ENCODE measurements around the gene ATAD5.

Gene ATAD5

GRCh38 chr17:30920282-30920681 lies 88.5 kb downstream of the ATAD5 start:
- in situ Hi-C loops (cut with MboI; ENCODE audit: low pct_unique_long_range_greater_than_20kb, low sequenced_read_pairs, unreplicated experiment), result no loop called here
- TF ChIP-seq CTCF (IDR thresholded peaks at IDR 0.05; ENCODE audit: extremely low read depth, insufficient read depth, missing control alignments), result no peak
- no peak for DNase-seq (ENCODE audit: low spot score)

GRCh38 chr17:30920683-30921543 lies 89.1 kb downstream of the ATAD5 start:
- TF ChIP-seq CTCF (IDR thresholded peaks at IDR 0.05; ENCODE audit: extremely low read depth, insufficient read depth, missing control alignments), result no peak
- in situ Hi-C loops (cut with MboI; ENCODE audit: low pct_unique_long_range_greater_than_20kb, low sequenced_read_pairs, unreplicated experiment), result no loop called here
- DNase-seq (ENCODE audit: low spot score), result no peak

- in situ Hi-C loops (cut with MboI; ENCODE audit: low pct_unique_long_range_greater_than_20kb, low sequenced_read_pairs, unreplicated experiment), result no loop called here
- DNase-seq (ENCODE audit: low spot score), result peak; percentile 65
- no peak for TF ChIP-seq CTCF (IDR thresholded peaks at IDR 0.05; ENCODE audit: extremely low read depth, insufficient read depth, missing control alignments)
These were observed 89.9 kb downstream of the ATAD5 start, which contains the start of gene ADAP2 for GRCh38 chr17:30921544-30922196. TSS of gene ADAP2 (plus strand) at chr17:30921945. CDS start at chr17:30922015, 70 bp downstream.

- TF ChIP-seq CTCF (IDR thresholded peaks at IDR 0.05; ENCODE audit: extremely low read depth, insufficient read depth, missing control alignments), result no peak
- in situ Hi-C loops (cut with MboI; ENCODE audit: low pct_unique_long_range_greater_than_20kb, low sequenced_read_pairs, unreplicated experiment), result no loop called here
- DNase-seq (ENCODE audit: low spot score), result peak; percentile 63
These were observed 90.7 kb downstream of the ATAD5 start for GRCh38 chr17:30922235-30923030.

GRCh38 chr17:30924341-30924740 lies 92.6 kb downstream of the ATAD5 start:
- DNase-seq (ENCODE audit: low spot score), result no peak
- in situ Hi-C loops (cut with MboI; ENCODE audit: low pct_unique_long_range_greater_than_20kb, low sequenced_read_pairs, unreplicated experiment), result no loop called here
- no peak for TF ChIP-seq CTCF (IDR thresholded peaks at IDR 0.05; ENCODE audit: extremely low read depth, insufficient read depth, missing control alignments)

- no peak for TF ChIP-seq CTCF (IDR thresholded peaks at IDR 0.05; ENCODE audit: extremely low read depth, insufficient read depth, missing control alignments)
- in situ Hi-C loops (cut with MboI; ENCODE audit: low pct_unique_long_range_greater_than_20kb, low sequenced_read_pairs, unreplicated experiment), result no loop called here
- peak; percentile 44 for DNase-seq (ENCODE audit: low spot score)
These were observed 94.8 kb downstream of the ATAD5 start for GRCh38 chr17:30926516-30926915.
